Testis (tissue), 3 donors: ENCODE data around the gene TSPAN1. TPM values are rescaled to one million over a fixed set of nuclear protein-coding genes. Genes with fewer than 3 reads are reported as not detected.

Experiments
- DNase-seq: peaks from one replicate; pipeline ENCODE4 v3.0.0-alpha.2; 2019
- H3K27ac ChIP-seq, 2 donors: fragments of 200-600 bp; sonication (generic); one replicate each; pipeline ENCODE4 v1.5.1; 2019
- H3K27me3 ChIP-seq: fragments of 200-600 bp; sonication (generic); one replicate; pipeline ENCODE4 v1.5.1; 2019
- H3K36me3 ChIP-seq: fragments of 200-600 bp; sonication (generic); one replicate; pipeline ENCODE4 v1.5.1; 2017; ENCODE audit warnings: low read depth; ENCODE audit errors: missing control alignments
- H3K4me1 ChIP-seq: fragments of 200-600 bp; sonication (generic); one replicate; pipeline ENCODE4 v1.5.1; 2019
- H3K4me3 ChIP-seq, 2 donors: fragments of 200-600 bp; sonication (generic); one replicate each; pipeline ENCODE4 v1.5.1; 2017 to 2019
- H3K9me3 ChIP-seq: fragments of 200-600 bp; sonication (generic); one replicate; pipeline ENCODE4 v1.5.1; 2017
- CTCF ChIP-seq, 3 experiments: fragments of 450-650 bp in 2 of 3; fragments of 200-600 bp in 1 of 3; sonication (generic) in 1 of 3; IDR thresholded peaks; one replicate each; pipeline ENCODE4 v1.5.1; 2016 to 2019; ENCODE audit warnings: antibody characterized with exemption in 3 of 3, mild to moderate bottlenecking in 2 of 3, moderate library complexity in 1 of 3
- POLR2A ChIP-seq: fragments of 450-650 bp; IDR thresholded peaks from one replicate; pipeline ENCODE4 v1.6.1; 2017; ENCODE audit warnings: antibody characterized with exemption, mild to moderate bottlenecking, moderate library complexity
- WGBS, 2 donors: methylation state at CpG; one replicate each; pipeline ENCODE4 v1.1.5; 2018; 5-methylcytosine and 5-hydroxymethylcytosine counted together
- intact Hi-C: fragments of 100-400 bp; cut with DNase I; formaldehyde crosslinking; loops from one replicate; pipeline ENCODE4 v1.15.1; 2023; ENCODE audit warnings: low total_unique reads
- polyA plus RNA-seq: library from polyadenylated mRNA; stranded (reverse); fragments of 350-450 nt; fragmentation: Illumina TruSeq; extraction: RNeasy Lipid Tissue Mini Kit (QIAGEN cat#74804); gene quantifications from one replicate; pipeline ENCODE4 v1.2.3, GENCODE V29; 2014; ENCODE audit warnings: low read depth, low replicate concordance; ENCODE audit not compliant: insufficient read depth
- total RNA-seq, 2 donors: library from RNA; depleted of rRNA; stranded (reverse); fragments of >200 nt; gene quantifications; one replicate each; pipeline ENCODE4 v1.2.3, GENCODE V29; 2016

TSPAN1 gene
- total and polyA plus RNA-seq, 3 donors from 2014 or later, result 14.6 to 55.0 (median 34.7) TPM

GRCh38 chr1:46158312-46159281, 16.3 kb upstream of the TSPAN1 start:
- TF ChIP-seq POLR2A, result no peak
- TF ChIP-seq CTCF (IDR thresholded peaks at IDR 0.05), result no peak
- Histone ChIP-seq H3K27me3 (no peaks in the 10 kb centered on the region), H3K4me1 (no peaks in the 10 kb centered on the region), H3K4me3 (no peak overlapping the region), H3K36me3 (no peaks in the 10 kb centered on the region), H3K9me3 (no peaks in the 10 kb centered on the region), H3K27ac (no peak overlapping the region)
- intact Hi-C loops, result no loop called here
- WGBS, 2 donors, result 93% methylated on average over 13 of the region's 13 CpGs
- no peak for DNase-seq

- TF ChIP-seq CTCF (IDR thresholded peaks at IDR 0.05) (no peak), POLR2A (no peak)
- Histone ChIP-seq H3K27ac (no peak overlapping the region), H3K9me3 (no peaks in the 10 kb centered on the region), H3K4me3 (no peak overlapping the region), H3K4me1 (no peaks in the 10 kb centered on the region), H3K36me3 (no peaks in the 10 kb centered on the region), H3K27me3 (no peaks in the 10 kb centered on the region)
- intact Hi-C loops, result no loop called here
- WGBS, 2 donors, result 80% methylated on average over 3 of the region's 3 CpGs
- DNase-seq, result no peak
Observed at GRCh38 chr1:46159516-46159915, 15.4 kb upstream of the TSPAN1 start.

- Histone ChIP-seq H3K4me1 (no peaks in the 10 kb centered on the region), H3K36me3 (no peaks in the 10 kb centered on the region), H3K4me3 (no peak overlapping the region), H3K9me3 (no peaks in the 10 kb centered on the region), H3K27ac (no peak overlapping the region), H3K27me3 (no peaks in the 10 kb centered on the region)
- DNase-seq, result no peak
- TF ChIP-seq POLR2A, result no peak
- TF ChIP-seq CTCF (IDR thresholded peaks at IDR 0.05), result no peak
- intact Hi-C loops, result no loop called here
- WGBS, 2 donors, result 90 to 93% methylated on average over 1 of the region's 1 CpG
Observed at GRCh38 chr1:46160212-46160611, 14.7 kb upstream of the TSPAN1 start.

GRCh38 chr1:46166521-46167462, 8.1 kb upstream of the TSPAN1 start:
- Histone ChIP-seq H3K4me3 (peak overlapping the region; percentile 26 to 58), H3K36me3 (no peaks in the 10 kb centered on the region), H3K27ac (peak overlapping the region in 1 of 2 donors; percentile 62), H3K9me3 (no peaks in the 10 kb centered on the region), H3K27me3 (no peaks in the 10 kb centered on the region), H3K4me1 (peaks cover 5% of the 10 kb centered on the region)
- TF ChIP-seq CTCF (IDR thresholded peaks at IDR 0.05) (no peak), POLR2A (no peak)
- peak; percentile 33 for DNase-seq
- intact Hi-C loops, result no loop called here
- 9 to 15% methylated on average over 33 to 45 of the region's 47 CpGs for WGBS, 2 donors
